ENCODE results near the gene PPP1R14D.
"Not testable (repeated sequence)": the region's sequence is repeated elsewhere in the genome, so short reads cannot be mapped to it uniquely, and the experiment has no call there.

PPP1R14D gene
- 0 reads per million in 2 donors for total RNA-seq

DNA sequence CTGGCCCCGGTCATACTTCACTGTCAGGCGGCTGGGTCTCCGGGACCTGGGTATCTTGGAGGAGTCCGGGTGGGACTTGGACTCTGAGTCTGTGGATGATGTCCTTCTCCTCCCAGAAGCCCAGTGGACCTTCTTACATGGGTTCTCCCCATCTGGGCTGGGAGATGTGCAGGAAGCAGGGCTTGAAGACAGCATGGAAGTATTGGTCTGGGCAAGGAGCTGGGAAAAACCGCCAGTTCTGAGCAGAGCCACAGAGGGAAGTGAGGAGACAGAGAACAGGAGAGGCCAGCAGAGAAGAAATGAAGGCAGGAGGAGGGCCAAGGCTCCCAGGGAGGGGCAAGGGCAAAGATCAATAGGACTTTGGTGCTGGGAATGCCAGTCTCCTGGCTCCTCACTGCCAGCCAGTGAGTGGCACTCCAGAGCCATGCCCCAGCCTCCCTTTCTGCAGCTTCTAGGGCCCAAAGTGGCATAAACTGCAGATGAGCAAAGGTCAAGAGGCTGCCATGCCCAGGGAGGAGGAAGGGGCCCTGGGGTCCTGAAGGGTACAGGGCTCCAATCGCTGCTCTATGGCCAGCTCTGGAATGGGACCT, at the start of gene PPP1R14D:
Gene PPP1R14D, minus strand, starts transcription at position 262 of the 590 bp plus-strand sequence. Its CDS starts 67 bp downstream, at position 195.
- no peak for DNase-seq

GRCh38 chr15:40877694-40878093, 49.2 kb upstream of the PPP1R14D start:
- no peak for DNase-seq

DNA sequence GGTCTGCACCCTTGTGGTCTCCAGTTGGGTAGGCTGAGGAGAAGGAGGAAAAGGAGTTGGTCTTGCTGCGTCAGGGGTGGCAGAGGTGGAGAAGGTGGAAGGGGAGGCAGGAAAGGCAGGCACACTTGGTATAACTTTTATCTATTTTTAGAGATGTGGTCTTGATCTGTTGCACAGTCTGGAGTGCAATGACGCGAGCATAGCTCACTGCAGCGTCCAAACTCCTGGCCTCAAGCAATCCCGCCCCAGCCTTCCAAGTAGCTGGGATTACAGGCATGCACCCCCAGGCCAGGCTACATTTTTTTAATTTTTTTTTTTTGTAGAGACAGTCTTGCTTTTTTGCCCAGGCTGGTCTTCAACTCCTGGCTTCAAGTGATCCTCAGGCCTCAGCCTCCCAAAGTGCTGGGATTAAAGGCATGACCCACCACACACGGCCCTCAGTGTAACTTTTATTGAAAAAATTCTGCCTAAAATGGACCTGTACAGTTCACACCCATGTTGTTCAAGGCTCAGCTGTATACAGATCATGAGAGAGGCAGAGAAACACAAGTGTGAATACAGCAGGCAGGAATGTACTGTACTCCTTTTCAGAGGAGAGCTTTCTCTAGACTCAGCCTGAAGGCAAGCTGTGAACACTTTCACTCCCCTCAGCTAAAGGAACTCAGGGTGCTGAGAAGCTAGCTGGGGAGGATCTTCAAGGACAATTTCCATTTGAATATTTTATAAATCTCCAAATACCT, 47.7 kb upstream of the PPP1R14D start:
- no peak for DNase-seq

- DNase-seq = peak; percentile 25 to 47 (median 34)
These were observed 45.4 kb upstream of the PPP1R14D start, which contains the start of gene RHOV for GRCh38 chr15:40873694-40874561. Gene RHOV (minus strand): TSS chr15:40874234. CDS start chr15:40874139, 95 bp downstream.

GRCh38 chr15:40872791-40873693, 44.5 kb upstream of the PPP1R14D start:
- DNase-seq = no peak

GRCh38 chr15:40871749-40872617, 43.5 kb upstream of the PPP1R14D start:
- no peak for DNase-seq

DNA sequence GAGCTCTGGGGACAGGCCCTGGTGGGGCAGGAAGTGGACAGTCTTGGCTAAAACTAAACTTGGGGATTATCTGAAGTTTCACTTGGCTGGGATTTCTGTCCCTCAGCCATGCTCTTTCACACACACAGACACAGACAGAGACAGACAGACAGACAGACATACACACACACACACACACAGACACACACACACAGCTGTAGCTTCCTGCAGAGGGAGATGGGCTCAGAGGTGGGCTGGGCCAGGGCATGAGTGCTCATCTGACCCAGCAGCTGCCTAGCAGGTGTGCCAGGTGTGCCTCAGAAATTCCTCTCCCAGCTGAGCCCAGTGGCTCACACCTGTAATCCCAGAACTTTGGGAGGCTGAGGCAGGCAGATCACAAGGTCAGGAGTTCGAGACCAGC, 42.2 kb upstream of the PPP1R14D start:
- no peak for DNase-seq

- DNase-seq = no peak
These were observed 41.2 kb upstream of the PPP1R14D start for GRCh38 chr15:40869686-40870085.

DNA sequence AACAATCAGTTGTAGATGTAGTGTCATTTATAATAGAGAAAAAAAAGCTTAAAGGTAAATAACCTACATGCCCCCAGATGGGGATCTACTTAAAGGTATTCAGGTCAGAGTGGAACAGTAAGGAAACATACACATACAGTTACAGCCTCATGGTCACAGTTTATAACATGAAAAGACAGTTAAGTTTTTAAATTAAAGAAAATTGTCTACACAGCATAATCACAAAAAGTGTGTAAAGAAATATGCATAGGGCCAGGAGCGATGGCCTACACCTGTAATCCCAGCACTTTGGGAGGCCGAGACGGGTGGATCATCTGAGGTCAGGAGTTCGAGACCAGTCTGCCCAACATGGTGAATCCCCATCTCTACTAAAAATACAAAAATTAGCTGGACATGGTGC, 38.7 kb upstream of the PPP1R14D start:
- no peak for DNase-seq

DNA sequence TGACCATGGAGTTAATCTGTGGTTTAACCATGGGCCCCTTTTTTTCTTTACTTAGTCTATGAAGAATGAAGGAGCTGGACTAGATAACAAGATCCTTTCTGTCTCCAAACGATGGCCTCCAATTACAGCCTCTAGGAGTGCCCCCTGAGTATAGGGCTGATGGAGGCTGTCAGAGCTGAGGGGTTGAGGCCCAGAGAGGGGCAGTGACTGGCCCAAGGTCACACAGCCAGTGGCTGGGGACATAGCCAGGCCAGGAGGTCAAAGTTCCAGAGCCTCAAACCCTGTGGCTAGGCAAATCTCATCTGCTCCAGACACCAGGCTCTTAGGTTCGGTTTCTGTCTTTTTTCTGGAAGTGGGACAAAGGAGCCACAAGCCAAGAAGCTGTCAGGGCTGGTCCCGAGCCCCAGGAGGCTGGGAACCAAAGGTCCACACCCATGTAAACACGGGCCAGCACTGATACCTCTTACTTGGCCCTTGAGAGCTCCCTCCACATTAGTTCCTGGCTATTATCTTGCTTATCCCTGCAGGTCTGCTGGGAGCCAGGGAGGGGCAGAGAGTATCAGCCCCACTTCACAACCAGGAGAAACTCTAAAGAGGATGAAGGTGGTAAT, 35.3 kb upstream of the PPP1R14D start:
- no peak for DNase-seq

DNA sequence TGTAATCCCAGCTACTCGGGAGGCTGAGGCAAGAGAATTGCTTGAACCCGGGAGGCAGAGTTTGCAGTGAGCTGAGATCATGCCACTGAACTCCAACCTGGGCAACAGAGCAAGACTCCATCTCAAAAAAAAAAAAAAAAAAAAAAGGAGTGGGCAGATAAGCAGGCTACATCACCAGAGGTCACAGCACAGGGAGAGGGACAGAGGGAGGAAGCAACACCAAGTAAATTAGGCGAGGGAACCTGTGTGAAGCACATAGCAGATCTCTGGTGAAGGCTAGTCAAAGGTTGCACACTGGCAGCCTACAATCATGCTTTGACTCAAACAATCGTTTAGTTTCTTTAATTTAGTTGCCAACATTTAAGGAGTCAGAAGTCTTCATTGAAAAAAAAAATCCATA, 32.6 kb upstream of the PPP1R14D start:
- not testable (repeated sequence) for DNase-seq

DNA sequence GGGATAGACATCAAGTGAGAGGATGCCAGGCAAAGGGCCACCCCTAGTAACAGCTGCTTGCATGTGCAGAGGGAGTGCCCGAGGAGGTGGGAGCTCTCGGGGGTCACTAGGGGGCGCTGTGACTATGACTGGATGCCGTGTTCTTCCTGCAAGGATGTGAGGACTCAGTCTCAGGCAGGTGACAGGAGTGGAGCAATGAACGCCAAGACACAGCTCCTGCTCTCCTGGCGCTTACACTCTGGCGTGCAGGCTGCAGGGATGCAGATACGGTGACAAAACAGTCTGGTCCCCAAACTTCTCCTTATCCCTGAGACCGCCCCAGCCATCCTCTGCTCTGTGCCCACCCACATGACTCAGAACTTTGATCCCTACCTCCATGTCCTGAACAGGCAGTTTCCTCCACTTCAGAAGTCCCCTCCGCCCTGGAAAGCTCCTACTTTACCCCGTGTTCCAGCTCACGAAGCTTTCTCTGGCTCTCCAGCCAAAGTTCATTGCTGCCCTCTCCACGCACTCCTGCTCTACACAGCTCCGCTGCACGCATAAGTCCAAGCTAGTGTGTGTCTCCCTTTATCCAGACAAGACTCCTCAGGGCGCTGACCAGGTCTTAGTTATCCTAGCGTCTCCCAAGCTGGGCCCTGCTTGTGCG, 30.8 kb upstream of the PPP1R14D start:
- peak; percentile 57 to 84 (median 71) for DNase-seq

DNA sequence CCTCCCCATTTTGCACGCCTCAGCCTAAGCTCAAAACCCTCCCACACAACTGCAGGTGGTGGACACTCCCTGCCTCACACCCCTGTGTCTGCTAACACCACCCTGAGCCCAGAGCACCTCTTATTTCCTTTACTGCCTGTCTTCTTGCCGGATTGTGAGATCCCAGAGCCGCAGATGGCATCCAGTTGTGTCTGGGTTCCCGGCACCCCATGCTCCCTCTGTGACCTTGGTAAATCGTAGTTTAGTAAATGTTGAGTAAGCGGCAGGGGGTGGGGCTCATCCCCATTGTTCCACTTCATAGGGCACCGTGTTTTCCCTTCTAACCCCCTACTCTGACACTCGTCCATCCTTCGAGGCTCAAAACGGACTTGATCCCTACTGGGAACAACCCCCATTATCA, 30.2 kb upstream of the PPP1R14D start:
- no peak for DNase-seq

DNA sequence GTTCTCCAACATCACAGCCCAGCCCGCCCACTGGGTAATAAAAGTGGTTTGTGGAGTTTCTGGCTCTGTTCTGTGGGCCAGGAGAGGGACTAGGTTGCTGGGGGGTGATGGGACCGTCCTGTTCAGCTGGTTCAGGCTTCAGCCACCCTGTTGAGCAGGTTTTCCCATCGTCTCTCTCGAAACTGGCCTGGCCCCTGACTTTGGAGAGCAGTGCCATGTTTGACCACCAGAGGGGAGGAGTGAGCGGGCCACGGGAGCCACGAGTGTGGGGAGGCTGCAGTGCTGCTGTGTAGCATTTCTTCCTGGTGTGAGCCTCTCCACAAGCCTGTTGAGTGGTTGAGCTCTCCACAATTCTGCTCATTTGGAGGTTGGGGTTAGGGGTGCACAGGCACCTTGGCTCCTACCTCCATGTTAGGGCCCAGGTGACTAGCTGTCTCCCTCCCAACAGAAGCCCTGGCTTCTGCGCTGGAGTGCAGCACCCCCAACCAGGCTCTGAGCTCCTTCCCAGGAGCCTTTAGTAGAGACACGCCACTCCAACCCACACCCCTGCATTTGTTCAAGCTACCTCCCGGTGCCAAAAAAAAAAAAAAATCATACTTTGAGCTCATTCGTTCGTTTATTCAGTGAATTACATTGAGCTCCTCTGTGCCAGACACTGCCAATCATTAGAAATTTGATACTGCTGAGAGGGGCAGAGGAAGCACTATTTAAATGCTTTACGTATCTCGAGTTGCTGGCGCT, 29.3 kb upstream of the PPP1R14D start:
- peak; percentile 50 to 77 (median 65) for DNase-seq

DNA sequence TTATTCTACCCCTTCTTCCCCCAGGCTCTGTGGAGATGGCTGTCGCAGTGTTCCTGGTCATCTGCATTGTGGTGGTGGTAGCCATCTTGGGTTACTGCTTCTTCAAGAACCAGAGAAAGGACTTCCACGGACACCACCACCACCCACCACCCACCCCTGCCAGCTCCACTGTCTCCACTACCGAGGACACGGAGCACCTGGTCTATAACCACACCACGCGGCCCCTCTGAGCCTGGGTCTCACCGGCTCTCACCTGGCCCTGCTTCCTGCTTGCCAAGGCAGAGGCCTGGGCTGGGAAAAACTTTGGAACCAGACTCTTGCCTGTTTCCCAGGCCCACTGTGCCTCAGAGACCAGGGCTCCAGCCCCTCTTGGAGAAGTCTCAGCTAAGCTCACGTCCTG, 28.2 kb upstream of the PPP1R14D start:
- DNase-seq = no peak

DNA sequence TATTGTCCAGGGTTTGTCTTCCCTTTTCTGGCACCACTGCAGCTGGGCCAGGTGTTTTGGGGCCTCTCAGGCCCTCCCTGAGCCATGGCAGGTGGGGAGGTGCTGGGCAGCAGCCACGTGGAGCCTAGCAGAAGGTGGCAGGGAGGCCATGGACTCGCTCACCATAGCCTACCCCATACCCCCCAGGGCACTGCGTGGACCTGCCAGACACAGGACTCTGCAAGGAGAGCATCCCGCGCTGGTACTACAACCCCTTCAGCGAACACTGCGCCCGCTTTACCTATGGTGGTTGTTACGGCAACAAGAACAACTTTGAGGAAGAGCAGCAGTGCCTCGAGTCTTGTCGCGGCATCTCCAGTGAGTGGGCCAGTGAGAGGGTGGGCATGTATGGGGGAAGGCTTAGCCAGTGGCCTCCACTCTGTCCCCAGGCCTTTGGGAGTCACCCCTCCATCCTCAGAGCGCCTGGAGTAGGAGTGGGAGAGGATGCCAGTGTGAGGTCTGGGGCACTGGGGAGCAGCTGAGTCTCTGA, 27.3 kb upstream of the PPP1R14D start:
- DNase-seq = no peak

GRCh38 chr15:40854161-40854560, 25.7 kb upstream of the PPP1R14D start:
- DNase-seq = no peak

DNA sequence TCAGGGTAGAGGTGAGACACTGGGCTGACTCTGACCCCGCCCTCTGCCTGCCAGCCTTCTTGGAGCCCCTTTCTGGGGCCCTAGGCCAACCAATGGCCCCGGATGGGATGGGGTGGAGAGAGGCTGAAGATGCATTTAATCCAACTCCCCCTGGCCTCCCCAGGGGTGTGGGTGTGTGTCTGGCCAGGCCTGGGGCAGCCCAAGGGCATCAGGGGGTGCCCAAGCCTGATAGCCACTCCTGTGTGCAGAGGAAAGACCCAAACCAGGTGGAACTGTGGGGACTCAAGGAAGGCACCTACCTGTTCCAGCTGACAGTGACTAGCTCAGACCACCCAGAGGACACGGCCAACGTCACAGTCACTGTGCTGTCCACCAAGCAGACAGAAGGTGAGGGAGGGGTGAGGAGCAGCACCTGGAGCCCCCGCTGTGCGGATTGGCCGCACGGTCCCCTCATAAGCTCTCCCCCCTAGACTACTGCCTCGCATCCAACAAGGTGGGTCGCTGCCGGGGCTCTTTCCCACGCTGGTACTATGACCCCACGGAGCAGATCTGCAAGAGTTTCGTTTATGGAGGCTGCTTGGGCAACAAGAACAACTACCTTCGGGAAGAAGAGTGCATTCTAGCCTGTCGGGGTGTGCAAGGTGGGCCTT, 24.9 kb upstream of the PPP1R14D start:
- DNase-seq = no peak

GRCh38 chr15:40852529-40852928, 24.0 kb upstream of the PPP1R14D start:
- no peak for DNase-seq

Measured in T-helper 2 cell (primary cell).